NCI-H2227 treated with DMSO at 0.1 percent for 48 hours (cell line): ENCODE measurements around the gene EPN2.

Experiments
- DNase-seq: peaks from one replicate; lab custom pipeline; 2025; lab: John Stamatoyannopoulos, UW

EPN2 gene

DNA sequence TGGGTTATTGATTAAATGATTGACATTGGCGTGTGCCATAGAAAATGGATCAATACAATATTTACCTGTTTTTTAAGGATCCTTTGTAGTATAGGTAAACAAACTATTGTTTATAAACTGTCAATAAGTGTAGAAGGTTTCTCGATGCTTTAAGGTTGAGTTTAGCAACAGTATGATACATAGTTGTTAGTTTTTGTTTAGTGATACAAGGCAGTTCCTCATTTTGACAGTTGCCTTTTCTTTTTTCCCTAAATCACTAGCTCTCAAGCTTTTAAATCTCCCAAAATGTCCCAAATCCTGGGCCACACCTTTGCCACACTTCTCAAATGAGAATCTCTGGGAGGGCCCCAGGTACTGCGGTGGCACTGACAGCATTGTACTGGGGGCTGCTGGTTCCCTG is 57.3 kb downstream of the EPN2 start:
- DNase-seq: no peak

DNA sequence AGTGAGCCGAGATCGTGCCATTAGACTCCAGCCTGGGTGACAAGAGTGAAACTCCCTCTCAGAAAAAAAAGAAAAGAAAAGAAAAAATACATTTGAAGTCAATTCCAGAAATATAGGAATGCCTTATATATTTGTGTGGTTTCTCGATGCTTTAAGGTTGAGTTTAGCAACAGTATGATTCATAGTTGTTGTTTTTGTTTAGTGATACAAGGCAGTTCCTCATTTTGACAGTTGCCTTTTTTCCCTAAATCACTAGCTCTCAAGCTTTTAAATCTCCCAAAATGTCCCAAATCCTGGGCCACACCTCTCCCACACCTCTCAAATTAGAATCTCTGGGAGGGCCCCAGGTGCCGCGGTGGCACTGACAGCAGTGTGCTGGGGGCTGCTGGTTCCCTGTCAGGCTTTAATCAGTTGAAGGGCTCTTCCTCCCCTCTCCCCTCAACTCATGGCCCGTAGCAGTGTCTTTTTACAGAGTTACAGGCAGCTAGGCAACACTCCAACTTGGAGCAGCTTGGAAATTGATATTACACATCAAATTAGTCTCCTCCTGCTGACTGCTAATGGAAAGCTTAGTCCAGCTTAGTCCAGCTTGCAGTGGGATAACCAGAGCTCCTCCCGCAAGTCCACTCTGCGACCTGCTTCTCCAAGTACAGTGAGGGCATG is 58.4 kb downstream of the EPN2 start:
- no peak for DNase-seq

GRCh38 chr17:19296786-19297778 is 59.9 kb downstream of the EPN2 start:
- DNase-seq: no peak

- no peak for DNase-seq
Observed at GRCh38 chr17:19298569-19299213, 61.5 kb downstream of the EPN2 start.

GRCh38 chr17:19299214-19299747 is 62.1 kb downstream of the EPN2 start:
- no peak for DNase-seq

DNA sequence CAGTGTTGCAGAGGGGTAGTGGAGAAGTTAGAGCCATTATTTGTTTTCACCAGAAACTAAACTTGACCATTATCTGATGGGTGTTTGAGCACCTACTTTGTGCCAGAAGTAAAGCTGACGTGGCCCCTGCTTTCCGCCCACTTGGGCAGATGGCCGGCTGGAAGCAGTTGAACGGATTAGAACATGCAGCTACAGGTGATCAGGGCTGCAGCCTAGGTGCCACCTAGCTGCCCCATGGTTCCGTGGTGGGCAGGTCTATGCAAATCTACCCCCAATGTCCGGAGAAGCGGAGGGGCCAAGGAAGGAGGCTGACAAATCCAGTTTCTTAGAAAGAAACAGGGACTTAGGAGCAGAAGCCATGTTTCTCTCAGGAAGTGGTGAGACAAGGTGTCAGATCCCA is 62.7 kb downstream of the EPN2 start:
- DNase-seq: no peak

DNA sequence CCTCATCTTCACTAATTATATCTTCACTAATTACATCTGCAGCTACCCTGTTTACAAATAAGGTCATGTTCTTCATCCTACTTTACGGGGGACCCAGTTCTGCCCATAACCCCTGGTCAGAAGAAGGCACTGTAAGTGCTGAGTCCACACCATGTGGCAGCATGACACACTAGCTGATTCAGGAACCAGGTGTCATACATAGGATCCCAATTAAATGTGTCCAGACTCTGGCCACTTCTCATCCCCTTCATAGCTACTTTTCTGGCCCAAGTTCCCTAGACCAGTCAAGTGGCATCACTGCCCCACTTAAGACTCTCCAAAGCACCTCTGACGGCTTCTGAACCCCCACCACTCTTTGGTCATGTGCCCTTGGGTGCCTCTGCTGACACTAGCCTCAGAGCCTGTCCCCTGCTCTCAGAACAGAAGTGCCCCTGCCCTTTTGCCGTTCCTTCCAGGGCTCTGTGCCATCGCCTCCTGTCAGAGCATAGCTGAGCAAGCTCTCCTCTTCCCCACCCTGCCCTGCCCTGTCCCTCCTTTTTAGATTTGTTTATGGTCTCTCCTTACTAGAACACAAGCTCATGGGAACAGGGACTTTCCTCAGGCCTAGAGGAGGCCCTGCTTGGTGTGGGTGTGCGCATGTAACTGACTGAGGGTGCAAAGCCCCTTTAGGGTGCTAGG is 64.2 kb downstream of the EPN2 start:
- no peak for DNase-seq

DNA sequence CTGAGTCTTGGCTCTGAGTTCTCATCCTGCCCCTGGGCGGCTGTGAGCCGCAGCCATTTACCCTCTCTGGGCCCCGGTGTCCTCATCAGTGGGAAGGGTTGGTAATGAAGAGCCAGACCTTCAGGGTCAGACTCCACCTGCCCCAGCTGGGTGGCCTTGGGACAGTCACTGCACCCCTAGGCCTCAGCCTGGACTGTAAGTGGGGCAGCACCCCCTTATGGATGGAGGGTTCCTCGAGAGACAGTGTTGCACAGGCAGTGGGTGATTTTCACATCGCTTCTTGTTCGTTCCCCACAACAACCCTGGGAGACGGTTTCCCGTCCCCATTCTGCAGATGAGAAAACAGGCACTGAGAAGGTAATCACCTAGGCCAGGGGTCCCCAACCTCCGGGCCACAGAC is 64.8 kb downstream of the EPN2 start:
- DNase-seq: no peak

DNA sequence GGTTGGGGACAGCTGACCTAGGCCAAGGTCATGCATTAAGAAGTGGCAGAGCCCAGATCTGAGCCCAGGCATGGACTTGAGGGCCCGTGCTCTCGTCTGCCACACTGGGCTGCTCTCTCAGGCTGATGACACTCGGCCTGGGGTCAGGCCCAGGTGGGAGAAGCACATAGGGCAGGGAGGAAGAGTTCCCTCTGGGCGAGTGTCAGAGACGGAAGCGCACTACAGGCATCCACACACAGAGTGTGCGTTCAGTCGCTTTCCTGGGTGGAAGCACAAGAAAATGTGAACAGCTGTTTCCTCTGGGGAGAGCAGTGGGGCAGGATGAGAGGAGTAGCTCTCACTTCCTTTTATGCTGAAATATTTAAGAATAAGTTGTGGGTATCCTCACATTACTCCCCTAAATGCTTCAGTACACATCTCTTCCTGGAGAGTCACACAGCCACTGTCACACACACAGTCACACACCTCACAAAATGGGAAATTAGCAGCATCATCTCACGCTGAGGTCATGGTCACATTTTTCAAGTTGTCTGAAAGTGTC is 65.7 kb downstream of the EPN2 start:
- no peak for DNase-seq

DNA sequence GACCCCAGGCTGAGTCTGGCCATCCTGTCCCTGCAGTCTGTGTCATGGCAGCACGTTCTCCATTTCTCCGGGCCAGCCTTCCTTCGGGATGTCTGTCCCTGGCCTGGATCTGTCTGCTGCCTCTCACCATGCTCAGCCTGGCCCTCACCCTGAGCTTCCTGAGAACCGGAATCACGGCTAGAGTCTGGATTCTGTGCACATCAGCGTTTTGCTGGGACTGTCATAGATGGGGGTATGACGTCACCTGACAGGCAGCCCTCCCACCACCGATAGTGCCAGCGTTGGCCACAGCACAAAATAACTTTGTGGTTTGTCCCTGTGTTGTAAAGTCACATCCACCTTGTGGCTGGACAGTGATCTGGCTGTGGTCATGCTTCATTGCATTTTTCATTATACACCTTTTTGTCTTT is 66.2 kb downstream of the EPN2 start:
- no peak for DNase-seq

GRCh38 chr17:19304209-19304608 is 67.0 kb downstream of the EPN2 start:
- no peak for DNase-seq

GRCh38 chr17:19304751-19305150 is 67.6 kb downstream of the EPN2 start:
- DNase-seq: no peak

DNA sequence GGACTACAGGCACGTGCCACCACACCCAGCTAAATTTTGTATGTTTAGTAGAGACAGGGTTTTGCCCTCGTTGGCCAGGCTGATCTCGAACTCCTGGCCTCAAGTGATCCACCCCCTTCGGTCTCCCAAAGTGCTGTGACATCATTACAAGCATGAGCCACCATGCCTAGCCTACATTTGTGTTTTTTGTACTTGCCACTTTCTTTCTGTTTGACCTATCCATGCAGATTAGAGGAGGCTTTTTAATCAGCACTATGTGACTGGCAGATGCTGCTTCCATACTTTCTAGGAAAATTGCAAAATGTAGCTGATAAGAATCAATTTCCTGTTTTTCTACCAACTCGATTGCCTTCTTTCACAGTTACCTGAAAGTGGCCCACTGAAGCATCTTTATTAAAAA is 68.1 kb downstream of the EPN2 start:
- no peak for DNase-seq

- no peak for DNase-seq
Observed at GRCh38 chr17:19305761-19306159, 68.6 kb downstream of the EPN2 start.

- DNase-seq: no peak
Observed at GRCh38 chr17:19306160-19307111, 69.3 kb downstream of the EPN2 start.

- DNase-seq: no peak
Observed at GRCh38 chr17:19307521-19307920, 70.4 kb downstream of the EPN2 start.

- no peak for DNase-seq
Observed at GRCh38 chr17:19308398-19308797, 71.2 kb downstream of the EPN2 start.

DNA sequence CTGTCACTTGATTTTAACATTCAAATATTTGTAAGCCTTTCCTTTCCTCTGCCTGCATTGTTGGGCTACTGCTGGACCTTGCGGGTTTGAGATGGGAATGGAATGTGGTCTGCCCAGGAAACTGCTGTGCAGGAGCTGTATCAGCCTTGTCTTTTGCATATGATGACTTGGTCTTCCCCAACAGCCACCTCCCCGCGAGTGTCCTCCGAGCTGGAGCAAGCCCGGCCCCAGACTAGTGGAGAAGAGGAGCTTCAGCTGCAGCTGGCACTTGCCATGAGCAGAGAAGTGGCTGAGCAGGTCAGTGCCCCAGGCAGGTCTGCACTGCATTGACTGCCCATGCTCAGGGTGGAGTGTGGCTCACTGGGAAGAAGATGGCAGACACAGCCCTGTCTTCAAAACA is 72.5 kb downstream of the EPN2 start:
- DNase-seq: no peak

- DNase-seq: no peak
Observed at GRCh38 chr17:19310151-19310550, 73.0 kb downstream of the EPN2 start.

GRCh38 chr17:19311016-19311415 is 73.8 kb downstream of the EPN2 start:
- DNase-seq: no peak
